ENCODE results near the gene CERK. TPM values are rescaled to one million over a fixed set of nuclear protein-coding genes. Genes with fewer than 3 reads are reported as not detected.
A peak's percentile ranks its signal among the peaks of the same experiment; 100 is the strongest.

Gene CERK
- total RNA-seq, 1 experiment from 2014 or later: 45.6 TPM

DNA sequence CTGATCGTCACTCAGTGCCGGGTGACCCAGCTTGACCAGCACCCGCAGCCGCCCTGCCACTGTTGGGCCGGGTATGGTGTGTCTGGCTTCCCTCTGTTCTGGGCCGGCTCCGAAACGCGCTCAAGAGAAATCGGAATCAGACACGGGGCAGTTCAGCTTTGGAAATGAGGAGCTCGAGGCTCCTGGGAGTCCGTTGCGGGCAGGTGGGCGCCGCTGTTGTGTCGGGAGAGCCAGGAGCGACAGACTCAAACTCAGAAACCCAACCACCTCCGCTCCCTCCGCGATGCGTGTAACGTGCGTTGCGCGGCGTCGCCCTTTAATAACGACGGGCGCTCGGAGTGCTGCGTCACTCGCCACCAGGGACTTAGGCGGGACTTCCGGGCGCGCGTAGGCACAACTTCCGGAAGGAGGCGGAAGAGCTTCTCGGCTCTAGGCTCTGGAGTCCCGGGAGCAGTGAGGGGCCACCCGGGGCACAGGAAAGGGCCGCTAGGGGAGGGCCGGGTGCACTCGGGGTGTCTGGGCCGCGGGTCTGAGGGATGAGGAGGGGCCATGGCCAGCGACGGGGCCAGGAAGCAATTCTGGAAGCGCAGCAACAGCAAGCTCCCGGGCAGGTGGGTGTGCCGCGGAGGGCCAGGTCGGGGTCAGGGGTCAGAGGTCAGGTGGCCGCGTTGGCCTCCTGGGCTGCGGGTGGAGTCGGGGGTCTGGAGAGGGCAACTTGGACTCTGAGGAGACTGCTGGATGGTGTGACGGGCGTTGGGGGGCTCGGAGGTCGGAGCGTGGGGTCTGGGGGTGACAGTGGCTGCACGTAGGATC lies 24.4 kb upstream of the CERK start, which contains the start of gene TBC1D22A (continued):
- no peak for TF ChIP-seq AFF4 (CRISPR knock-in tag; IDR thresholded peaks at IDR 0.05; ENCODE audit: borderline replicate concordance)
- peak; percentile 81 for TF ChIP-seq ETV6 (CRISPR knock-in tag; IDR thresholded peaks at IDR 0.05)
- TF ChIP-seq JUN (CRISPR knock-in tag; IDR thresholded peaks at IDR 0.05): no peak; the same call in 1 of the 2 replicates
- TF ChIP-seq ZNF317 (CRISPR knock-in tag; IDR thresholded peaks at IDR 0.05; ENCODE audit: borderline replicate concordance, low read depth): 0 out of 2 replicates have a peak, but pooled peaks have one; percentile 7
- TF ChIP-seq TP53 (CRISPR knock-in tag; IDR thresholded peaks at IDR 0.05): no peak
- TF ChIP-seq CREM (CRISPR knock-in tag; IDR thresholded peaks at IDR 0.05): peak; percentile 98
- TF ChIP-seq, protein P1, sequence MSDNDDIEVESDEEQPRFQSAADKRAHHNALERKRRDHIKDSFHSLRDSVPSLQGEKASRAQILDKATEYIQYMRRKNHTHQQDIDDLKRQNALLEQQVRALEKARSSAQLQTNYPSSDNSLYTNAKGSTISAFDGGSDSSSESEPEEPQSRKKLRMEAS (CRISPR knock-in tag; IDR thresholded peaks at IDR 0.05): peak; percentile 93
- TF ChIP-seq MLX (CRISPR knock-in tag; IDR thresholded peaks at IDR 0.05): no peak
- TF ChIP-seq ZNF232 (CRISPR knock-in tag; IDR thresholded peaks at IDR 0.05): 0 out of 2 replicates have a peak, but pooled peaks have one; percentile 18
- no peak for TF ChIP-seq PREB (CRISPR knock-in tag; IDR thresholded peaks at IDR 0.05; ENCODE audit: borderline replicate concordance)
- TF ChIP-seq ZNF281 (CRISPR knock-in tag; IDR thresholded peaks at IDR 0.05): 0 out of 2 replicates have a peak, but pooled peaks have one; percentile 15
- no peak for TF ChIP-seq ZNF263 (CRISPR knock-in tag; IDR thresholded peaks at IDR 0.05; ENCODE audit: low read depth)
- no peak for TF ChIP-seq SOX15 (CRISPR knock-in tag; IDR thresholded peaks at IDR 0.05)
- TF ChIP-seq ZNF219 (CRISPR knock-in tag; IDR thresholded peaks at IDR 0.05; ENCODE audit: borderline replicate concordance): no peak
- TF ChIP-seq SP1 (CRISPR knock-in tag; conservative IDR thresholded peaks at IDR 0.05): peak; percentile 59; the same call in 1 of the 2 replicates
- no peak for TF ChIP-seq FOXP1 (CRISPR knock-in tag; IDR thresholded peaks at IDR 0.05; ENCODE audit: borderline replicate concordance)
- TF ChIP-seq, protein P2, sequence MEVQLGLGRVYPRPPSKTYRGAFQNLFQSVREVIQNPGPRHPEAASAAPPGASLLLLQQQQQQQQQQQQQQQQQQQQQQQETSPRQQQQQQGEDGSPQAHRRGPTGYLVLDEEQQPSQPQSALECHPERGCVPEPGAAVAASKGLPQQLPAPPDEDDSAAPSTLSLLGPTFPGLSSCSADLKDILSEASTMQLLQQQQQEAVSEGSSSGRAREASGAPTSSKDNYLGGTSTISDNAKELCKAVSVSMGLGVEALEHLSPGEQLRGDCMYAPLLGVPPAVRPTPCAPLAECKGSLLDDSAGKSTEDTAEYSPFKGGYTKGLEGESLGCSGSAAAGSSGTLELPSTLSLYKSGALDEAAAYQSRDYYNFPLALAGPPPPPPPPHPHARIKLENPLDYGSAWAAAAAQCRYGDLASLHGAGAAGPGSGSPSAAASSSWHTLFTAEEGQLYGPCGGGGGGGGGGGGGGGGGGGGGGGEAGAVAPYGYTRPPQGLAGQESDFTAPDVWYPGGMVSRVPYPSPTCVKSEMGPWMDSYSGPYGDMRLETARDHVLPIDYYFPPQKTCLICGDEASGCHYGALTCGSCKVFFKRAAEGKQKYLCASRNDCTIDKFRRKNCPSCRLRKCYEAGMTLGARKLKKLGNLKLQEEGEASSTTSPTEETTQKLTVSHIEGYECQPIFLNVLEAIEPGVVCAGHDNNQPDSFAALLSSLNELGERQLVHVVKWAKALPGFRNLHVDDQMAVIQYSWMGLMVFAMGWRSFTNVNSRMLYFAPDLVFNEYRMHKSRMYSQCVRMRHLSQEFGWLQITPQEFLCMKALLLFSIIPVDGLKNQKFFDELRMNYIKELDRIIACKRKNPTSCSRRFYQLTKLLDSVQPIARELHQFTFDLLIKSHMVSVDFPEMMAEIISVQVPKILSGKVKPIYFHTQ (CRISPR knock-in tag; IDR thresholded peaks at IDR 0.05): no peak
- no peak for TF ChIP-seq CDX4 (CRISPR knock-in tag; IDR thresholded peaks at IDR 0.05; ENCODE audit: borderline replicate concordance)
- TF ChIP-seq FOXJ3 (CRISPR knock-in tag; IDR thresholded peaks at IDR 0.05; ENCODE audit: borderline replicate concordance): no peak
- TF ChIP-seq, protein P3, sequence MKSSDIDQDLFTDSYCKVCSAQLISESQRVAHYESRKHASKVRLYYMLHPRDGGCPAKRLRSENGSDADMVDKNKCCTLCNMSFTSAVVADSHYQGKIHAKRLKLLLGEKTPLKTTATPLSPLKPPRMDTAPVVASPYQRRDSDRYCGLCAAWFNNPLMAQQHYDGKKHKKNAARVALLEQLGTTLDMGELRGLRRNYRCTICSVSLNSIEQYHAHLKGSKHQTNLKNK (CRISPR knock-in tag; IDR thresholded peaks at IDR 0.05): no peak
- TF ChIP-seq PRRX2 (CRISPR knock-in tag; IDR thresholded peaks at IDR 0.05): no peak
- TF ChIP-seq, protein P4, sequence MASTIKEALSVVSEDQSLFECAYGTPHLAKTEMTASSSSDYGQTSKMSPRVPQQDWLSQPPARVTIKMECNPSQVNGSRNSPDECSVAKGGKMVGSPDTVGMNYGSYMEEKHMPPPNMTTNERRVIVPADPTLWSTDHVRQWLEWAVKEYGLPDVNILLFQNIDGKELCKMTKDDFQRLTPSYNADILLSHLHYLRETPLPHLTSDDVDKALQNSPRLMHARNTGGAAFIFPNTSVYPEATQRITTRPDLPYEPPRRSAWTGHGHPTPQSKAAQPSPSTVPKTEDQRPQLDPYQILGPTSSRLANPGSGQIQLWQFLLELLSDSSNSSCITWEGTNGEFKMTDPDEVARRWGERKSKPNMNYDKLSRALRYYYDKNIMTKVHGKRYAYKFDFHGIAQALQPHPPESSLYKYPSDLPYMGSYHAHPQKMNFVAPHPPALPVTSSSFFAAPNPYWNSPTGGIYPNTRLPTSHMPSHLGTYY (CRISPR knock-in tag; IDR thresholded peaks at IDR 0.05): no peak
- no peak for TF ChIP-seq SMAD3 (CRISPR knock-in tag; IDR thresholded peaks at IDR 0.05; ENCODE audit: borderline replicate concordance)
- no peak for TF ChIP-seq MYBL2 (CRISPR knock-in tag; IDR thresholded peaks at IDR 0.05)

Measured in WTC11 (cell line).